GM21360 (cell line): ENCODE data around the gene INPP5D.
"Not testable (repeated sequence)": the region's sequence is repeated elsewhere in the genome, so short reads cannot be mapped to it uniquely, and the experiment has no call there.

Experiments used
- ATAC-seq: cut with Tn5 transposase; IDR thresholded peaks from one replicate; pipeline ENCODE4 v1.9.1; 2021; ENCODE audit warnings: mild to moderate bottlenecking, moderate library complexity; ENCODE audit not compliant: unreplicated experiment

Gene INPP5D

DNA sequence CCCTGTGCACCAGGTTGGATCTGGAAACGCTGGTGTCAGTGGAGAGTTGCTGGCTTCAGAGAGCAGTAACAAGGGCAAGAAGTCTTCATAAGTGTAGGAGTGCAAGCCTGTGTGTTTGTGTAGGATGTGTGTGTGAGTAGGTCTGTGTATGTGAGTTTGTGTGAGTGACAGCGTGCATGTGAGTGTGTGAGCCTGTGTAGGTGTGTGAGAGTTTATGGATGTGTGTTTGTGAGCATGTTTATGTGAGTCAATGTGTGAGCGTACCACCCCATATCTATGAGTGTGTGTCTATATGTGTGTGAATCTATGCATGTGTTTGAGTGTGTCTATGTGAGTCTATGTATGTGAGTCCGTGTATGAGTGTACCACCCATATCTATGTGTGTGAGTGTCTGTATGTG is 104.8 kb downstream of the INPP5D start:
- ATAC-seq: no peak

DNA sequence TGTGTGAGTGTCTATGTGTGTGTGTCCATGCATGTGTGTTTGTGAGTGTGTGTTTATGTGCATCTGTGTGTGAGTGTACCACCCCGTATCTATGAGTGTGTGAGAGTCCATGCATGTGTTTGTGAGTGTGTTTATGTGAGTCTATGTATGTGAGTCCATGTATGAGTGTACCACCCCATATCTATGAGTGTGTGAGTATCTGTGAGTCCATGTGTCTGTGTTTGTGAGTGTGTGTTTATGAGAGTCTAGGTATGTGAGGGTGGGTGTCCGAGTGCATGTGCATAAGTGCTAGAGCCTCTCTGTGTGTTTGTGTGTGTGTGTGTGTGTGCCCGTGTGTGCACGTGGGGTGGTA is 105.4 kb downstream of the INPP5D start:
- no peak for ATAC-seq

DNA sequence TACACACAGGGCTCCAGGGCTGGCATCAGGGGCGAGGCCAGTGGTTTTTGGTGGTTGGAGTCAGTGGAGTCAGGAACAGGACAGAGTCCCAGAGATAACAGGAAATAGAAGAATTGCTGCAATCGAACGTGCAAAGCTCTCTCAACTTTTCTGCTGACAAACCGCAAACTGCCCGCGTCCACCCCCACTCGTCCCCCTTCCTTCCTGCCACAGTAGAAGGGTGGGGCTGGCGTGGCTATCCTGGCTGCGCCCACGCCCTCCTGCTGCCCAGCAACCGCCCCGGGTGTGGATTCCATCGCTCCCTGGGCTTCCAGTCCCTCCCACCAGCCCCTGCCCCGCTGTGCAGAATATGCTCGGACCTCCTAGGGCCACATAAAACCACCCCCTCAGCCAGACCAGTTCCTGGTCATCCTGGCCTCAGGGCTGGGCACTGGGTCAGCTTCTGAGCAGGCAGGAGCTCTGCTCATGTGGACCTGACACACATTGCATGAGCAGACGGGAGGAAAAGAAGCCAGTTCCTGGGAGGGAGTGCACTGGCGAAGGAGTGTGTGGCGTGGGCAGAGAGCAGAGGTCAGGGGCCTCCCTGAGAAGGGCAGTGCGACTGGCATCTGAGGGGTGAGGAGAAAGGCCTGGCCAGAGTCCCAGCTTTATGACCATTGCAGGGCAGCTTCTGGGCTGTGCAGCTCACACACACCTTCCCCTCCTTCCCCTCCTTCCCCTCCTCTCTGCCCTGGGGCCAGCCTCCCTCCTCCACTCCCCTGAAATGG is 105.9 kb downstream of the INPP5D start:
- no peak for ATAC-seq

DNA sequence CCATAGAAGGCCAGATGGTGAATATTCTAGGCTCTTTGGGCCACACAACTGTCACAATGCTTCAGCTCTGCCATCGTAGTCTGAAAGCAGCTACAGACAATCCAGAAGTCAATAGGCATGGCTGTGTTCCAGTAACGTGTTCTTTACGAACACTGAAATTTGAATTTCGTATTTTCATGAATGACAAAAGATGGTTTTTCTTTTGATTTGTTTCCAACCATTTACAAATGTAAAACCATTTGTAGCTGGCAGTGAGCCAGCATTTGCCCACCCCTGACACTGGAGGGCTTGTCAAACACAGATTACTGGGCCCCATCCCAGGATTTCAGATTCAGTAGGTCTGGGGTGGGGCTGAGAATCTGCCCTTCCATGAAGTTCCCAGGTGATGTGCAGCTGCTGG is 108.3 kb downstream of the INPP5D start:
- no peak for ATAC-seq

DNA sequence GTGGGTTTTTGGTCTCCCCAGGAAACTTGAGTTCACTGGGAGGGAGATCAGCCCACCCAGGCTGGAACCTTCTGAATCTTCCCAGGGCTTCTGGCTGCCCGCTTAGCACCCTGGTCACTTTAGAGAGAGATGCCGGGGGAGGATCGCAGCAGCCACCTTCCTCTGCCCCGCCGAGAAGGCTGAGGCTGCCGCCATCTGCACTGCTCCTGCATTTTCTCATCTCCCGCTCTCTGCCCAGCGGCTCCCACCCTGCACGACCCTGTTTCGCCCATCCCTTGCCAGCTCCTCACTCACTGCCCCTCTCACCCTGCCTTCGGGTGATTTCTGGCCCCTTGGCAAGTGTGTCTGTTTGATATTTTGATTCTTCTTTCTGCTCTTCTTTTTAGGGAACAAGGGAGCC is 108.8 kb downstream of the INPP5D start:
- no peak for ATAC-seq

DNA sequence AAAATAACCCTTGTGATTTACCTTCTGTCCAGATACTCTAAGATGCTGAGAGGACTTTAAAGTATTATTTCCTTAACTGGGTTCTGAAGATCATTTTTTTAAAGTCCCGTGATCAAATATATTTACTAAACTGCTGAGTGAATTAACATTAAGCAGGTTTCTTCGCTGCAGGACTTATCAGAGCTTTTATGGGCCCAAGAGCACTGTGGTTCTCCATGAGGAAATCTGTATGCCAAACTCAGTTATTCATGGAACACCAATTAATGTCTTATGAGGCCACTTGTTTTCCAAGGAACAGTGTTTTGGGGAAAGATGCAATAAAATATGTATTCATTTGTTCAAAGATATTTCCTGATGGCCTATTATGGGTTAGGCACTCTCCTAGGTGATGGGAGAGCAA is 111.2 kb downstream of the INPP5D start:
- ATAC-seq: no peak

DNA sequence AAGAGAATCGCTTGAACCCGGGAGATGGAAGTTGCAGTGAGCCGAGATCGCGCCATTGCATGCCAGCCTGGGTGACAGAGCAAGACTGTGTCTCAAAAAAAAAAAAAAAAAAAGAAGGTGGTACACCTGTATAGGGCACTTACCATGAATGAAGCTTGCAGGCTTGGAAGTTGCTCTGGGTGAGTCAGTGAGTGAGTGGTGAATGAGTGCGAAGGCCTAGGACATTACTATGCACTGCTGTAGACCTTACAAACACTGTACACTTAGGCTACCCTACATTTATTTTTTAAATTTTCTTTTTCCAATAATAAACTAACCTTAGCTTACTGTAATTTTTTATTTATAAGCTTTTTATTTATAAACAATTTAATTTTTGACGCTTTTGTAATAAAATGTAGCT is 113.0 kb downstream of the INPP5D start:
- ATAC-seq: no peak

DNA sequence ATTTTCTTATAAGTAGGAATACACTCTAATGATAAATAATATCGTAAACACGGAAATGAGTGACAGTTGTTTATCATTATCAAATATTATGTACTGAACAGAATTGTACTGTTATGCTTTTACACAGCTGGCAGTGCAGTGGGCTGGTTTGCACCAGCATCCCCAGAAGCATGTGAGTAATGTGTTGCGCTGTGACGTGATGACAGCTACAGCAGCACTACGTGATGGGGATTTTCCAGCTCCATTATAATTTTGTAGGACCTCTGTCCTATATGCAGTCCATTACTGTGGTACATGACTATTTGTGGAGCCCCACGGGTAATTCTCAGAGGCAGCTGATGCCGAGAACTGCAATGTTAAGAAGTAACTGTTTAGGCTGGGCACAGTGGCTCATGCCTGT is 114.0 kb downstream of the INPP5D start:
- ATAC-seq: no peak

DNA sequence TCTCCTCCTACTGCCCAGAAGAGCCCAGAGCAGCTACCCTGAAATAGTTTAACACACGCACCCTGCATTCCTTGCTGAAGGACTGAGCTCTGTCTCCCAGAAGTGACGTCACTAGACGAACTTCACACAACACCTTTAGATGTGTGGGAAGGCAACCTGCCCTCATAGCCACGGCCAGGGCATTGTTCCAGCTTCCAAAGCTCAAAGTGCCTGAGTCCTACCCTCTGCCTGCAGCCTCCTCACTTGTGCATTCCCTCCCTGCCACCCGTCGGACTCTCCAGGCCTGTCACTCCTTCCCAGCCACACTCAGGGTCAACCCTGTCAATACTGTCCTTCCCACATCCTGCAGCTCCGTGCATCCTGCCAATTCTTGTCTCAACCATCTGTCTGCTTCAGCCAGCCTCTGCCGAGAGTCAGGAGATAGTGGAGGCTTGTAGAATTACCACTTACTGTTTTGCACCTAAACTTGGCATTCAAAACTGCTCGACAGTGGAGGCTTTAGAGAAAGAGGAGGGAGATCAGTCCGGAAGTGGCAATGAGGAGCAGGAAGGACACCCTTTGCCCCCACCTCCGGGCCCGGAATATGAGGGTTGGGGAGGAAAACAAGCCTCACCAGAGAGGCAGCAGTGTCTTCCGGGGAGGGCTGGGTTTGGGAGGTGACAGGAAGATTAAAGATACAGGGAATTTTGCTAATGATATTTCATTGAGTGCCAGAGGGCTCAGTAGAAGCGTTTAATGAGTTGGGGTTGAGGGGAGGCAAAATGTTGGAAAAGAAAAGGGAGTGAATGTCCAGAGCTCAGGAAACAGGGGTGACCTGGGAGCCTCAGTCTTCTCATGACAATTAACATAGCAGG is 119.1 kb downstream of the INPP5D start:
- ATAC-seq: no peak

DNA sequence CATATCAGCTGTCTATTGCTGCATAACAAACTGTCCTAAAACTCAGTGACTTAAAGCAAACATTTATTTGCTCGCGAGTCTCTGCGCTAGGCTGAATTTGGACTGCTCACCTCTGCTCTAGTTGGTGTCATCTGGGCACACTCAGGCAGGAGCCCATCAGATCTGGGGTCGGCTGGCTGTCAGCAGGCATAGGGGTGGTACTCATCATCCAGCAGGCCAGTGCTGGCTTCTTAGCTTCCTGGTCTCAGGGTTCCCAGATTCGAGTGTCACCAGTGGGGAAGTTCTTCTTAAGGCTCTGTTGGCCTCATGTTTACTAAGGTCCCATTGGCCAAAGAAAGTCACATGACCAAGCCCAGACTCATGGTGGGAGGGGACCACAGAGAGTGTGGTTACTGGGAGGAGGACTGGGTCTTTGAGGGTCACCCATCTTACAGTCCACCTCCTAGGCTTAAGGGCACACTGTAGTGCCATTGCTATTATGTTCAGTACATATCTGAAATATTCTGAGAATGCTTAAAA is 119.8 kb downstream of the INPP5D start:
- ATAC-seq: no peak

DNA sequence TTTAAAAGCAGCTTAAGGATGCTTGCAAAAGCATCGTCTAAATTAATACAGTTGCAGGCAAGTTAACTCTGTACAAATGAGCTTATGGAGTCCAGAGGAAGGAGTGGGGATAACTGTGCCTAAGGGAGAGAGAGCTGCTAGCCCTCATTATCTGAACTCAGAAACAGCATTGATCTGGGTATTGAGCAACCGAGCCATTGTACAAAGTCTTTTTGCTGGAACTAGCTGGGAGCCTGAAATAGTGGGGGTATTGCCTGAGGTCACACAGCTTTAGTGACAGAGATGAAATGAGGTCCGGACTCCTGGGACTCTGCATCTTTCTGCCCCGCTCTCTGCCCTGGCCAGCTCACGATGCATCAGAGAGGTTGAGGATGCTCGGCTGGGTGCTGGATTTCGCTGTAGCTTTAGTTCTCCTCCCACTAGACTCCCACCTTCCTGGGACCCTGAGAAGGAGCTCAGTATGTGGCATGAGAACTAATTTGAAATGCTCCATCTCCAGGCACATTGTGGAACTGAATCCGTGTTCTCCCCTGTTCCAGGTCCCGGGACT is 123.8 kb downstream of the INPP5D start:
- ATAC-seq: no peak

DNA sequence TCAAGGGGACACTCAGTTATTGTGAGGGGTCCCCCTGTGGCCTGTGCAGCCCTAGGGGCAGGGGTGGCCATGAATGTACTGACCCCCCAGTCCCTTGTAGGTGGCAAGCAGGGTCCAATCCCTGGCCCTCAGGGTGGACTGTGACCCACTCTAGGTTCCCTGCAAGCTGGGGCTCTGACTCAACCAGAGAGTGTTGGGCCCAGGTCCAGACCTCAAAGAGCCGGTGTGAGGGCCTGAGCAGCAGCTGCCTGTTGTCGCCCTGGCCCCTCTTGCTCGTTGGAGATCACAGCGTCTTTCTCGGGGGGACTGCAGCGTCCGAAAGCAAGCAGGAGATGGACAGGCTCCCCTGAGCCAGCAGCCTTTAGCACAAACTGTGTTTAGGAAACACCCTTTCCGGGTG is 124.5 kb downstream of the INPP5D start:
- no peak for ATAC-seq

DNA sequence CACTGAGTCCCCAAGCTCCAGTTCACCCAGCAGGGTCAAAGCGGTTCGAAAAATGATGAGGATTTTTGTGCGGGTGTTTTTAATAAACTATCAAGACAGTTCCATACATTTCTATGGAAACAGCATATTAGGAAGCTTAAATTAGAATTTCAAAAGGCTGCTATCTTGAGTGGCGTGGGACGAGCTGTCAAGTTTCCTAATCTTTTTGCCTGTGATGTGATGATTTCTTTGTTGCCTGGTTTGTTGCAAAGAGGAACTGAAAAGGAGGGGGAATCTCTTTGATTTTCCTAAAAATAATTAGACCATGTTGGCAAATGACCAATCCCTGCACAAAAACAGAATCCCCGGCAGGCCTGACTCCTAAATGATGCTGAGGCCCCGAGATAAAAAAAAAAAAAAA is 125.2 kb downstream of the INPP5D start:
- no peak for ATAC-seq

DNA sequence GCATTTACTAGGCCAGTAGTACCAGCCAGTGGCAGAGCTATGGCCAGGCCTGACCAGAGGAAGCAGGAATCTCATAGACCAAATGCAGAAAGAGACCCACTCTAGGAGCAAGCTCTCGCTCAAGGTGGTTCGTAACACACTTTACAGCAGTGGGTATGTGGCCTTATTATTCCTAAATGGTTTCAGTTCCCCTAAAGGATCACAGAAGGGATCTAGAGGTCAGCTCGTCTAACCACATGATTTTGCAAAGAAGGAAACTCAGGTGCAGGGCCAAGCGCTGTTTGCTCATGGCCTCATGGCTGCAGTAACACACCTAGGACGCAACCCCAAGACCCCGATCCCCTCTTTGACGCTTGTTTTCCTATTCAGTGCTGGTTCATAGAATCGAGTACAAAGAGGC is 125.8 kb downstream of the INPP5D start:
- ATAC-seq: no peak

DNA sequence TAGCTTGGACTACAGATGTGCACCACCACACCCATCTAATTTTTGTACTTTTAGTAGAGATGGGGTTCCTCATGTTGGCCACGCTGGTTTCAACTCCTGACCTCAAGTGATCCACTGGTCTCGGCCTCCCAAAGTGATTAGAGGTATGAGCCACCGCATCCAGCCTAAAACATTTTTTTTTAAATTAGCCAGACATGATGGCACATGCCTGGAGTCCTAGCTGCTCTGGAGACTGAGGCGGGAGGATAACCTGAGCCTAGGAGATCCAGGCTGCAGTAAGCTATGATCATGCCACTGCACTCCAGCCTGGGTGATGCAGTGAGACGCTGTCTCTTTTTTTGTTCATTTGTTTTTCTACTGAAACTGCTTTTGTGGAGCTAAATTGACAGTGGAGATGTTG is 126.7 kb downstream of the INPP5D start:
- ATAC-seq: no peak

DNA sequence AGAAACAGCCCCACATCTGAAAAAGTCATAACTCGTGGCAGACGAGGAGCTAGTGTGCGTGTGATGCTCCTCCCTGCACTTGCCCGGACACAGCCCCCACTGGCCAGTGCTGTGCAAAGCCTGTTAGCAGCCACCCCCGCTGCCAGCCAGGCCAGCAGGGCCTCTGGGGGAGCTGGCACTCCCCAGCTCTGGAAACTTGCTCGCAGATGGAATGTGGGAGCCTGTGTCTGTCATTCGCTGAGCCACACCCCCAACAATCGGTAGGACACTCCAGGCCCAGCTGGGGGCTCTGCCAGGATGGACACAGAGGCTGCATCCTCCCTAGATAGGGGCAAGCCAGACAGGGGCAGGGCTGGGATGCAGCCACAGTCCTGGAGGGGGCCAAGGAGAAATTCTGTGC is 128.9 kb downstream of the INPP5D start:
- no peak for ATAC-seq

DNA sequence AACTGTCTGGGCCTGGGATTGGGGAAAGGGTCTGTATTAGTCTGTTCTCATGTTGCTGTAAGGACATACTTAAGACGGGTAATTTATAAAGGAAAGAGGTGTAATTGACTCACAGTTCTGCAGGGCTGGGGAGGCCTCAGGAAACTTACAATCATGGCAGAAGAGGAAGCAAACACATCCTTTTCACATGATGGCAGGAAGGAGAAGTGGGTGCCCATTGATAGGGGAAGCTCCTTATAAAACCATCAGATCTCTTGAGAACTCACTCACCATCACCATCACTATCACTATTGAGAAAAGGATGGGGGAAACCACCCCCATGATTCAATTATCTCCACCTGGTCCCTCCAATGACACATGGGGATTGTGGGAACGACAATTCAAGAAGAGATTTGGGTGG is 130.9 kb downstream of the INPP5D start:
- ATAC-seq: not testable (repeated sequence)

DNA sequence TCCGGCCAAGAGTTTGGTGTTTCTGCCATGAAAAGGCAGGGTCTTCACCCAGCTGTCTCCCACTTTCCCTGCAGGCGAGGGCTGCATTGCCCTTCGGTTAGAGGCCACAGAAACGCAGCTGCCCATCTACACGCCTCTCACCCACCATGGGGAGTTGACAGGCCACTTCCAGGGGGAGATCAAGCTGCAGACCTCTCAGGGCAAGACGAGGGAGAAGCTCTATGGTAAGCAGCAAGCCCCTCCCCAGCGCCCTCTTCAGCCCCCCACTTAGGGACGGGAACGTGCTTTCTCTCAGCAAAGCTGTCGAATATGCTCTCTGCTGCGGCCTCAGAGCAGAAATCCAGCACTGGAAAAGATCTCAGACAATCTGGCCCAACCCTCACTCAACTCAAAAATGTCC is 133.6 kb downstream of the INPP5D start:
- ATAC-seq: no peak

DNA sequence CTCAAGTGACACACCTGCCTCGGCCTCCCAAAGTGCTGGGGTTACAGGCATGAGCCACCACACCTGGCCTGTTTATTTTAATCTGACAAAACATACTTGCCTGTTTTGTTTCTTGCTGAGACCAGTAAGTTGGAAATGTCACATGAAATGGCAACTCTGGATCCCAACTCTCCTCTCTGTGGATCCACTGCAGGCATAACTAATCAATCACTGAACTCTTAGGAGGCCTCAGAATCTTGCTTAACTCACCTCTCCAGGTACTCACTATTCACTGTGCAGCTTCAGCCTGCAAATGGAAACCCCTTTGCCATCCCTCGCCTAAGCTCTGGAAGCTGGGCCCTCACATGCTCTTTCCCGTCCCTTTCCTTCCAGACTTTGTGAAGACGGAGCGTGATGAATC is 134.9 kb downstream of the INPP5D start:
- ATAC-seq: no peak

DNA sequence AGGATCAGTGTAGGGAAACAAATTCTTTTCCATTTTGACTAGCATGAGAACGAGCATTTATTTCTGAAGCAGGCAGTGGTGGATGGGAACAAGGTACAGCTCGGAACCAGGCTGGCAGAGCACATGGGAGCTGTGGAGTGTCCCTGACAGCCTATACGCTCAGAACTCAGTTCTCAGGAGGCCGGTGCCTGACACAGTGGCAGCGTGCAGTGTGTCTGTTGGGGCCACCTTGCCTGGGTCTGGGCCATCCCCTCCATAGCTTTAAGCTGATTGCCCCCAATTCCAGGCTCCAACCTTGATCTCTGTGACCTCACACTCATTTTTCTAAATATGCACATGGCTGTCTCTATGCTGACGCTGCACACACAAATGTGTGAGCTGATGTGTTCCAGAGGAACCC is 136.9 kb downstream of the INPP5D start:
- no peak for ATAC-seq

DNA sequence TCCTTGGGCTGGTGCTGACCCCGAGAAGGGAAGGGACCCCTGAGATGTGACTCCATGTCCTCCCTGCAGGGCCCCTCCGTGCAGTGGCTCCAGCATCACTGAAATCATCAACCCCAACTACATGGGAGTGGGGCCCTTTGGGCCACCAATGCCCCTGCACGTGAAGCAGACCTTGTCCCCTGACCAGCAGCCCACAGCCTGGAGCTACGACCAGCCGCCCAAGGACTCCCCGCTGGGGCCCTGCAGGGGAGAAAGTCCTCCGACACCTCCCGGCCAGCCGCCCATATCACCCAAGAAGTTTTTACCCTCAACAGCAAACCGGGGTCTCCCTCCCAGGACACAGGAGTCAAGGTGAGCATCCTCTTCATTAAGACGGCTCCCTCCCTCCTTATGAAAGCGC is 137.9 kb downstream of the INPP5D start:
- no peak for ATAC-seq

DNA sequence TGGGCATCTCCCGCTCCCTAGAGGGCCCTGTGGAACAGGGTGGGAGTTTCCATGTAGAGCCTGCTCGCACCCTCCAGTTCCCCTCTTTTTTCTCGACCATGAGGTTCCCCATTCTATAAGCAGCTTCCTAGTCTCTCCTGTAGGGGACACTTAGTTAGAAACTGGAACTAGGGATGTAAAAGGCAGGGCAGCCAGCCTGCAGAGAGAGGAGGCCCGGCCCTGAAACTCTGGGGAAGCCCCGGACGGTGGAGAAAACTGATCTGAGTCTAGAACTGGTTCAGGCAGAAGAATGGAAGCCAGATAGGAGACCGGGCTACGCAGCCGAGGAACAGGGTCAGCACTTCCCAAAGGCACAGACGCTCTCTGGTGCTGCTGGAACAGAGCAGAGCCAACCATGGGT is 139.7 kb downstream of the INPP5D start:
- ATAC-seq: peak; percentile 58
